Lower leg skin (tissue), 3 donors: ENCODE measurements around the gene OSBPL2.

Experiments used
- POLR2A ChIP-seq, 2 donors: fragments of 450-650 bp; IDR thresholded peaks; one replicate each; pipeline ENCODE4 v1.6.1; 2016 to 2017; ENCODE audit warnings: antibody characterized with exemption in 2 of 2, mild to moderate bottlenecking in 1 of 2, moderate library complexity in 1 of 2
- TF ChIP-seq, protein P1 (sequence below), 3 donors: fragments of 450-650 bp; IDR thresholded peaks; one replicate each; pipeline ENCODE4 v1.5.1; 2016; ENCODE audit warnings: antibody characterized with exemption in 3 of 3, mild to moderate bottlenecking in 3 of 3, moderate library complexity in 2 of 3

DNA sequence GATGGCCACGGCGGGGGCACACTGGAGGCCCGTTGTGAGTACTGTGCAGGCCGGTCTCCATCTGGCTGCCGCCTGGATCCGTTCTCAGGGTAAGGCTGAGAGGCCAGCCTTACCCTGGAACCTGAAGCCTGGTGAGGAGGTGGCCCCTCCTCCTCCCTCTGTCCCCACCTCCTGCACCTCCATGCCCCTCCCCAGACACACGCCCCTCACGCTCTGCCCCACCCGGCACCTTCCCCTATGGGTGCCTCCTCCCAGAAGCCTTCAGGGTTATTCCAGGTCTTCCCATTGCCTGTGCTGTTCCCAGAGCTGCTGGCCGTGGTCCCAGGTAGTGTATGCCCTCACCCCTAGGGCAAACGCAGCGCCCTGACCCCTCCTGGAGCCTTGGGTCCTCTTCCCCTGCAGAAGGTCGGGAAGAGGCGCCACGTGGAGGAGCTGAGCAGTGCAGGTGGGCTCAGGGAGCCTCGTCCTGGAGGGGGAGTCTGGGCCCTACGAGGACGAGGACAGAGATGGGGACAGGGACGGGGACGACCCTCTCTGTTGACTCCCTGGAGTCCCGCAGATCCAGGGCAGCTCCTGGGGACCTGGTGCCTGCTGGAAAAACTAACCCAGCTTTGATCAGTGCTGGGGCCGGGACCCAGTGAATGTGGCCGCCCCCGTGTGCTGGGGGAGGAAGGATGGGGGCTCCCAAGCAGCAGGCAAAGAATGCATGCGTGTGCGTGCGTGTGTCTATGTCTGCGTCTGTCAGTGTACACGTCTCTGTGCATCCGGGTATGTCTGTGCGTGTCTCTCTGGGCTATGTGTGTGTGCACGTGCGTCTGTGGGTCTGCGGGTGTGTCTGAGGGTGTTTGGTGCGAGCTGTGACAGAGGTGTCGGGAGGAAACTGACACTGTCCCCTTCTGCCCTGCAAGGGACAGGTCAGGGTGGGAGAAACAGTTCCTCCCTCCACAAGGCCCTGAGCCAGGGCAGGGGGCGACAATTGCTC is 10.1 kb upstream of the OSBPL2 start:
- TF ChIP-seq, protein P1, sequence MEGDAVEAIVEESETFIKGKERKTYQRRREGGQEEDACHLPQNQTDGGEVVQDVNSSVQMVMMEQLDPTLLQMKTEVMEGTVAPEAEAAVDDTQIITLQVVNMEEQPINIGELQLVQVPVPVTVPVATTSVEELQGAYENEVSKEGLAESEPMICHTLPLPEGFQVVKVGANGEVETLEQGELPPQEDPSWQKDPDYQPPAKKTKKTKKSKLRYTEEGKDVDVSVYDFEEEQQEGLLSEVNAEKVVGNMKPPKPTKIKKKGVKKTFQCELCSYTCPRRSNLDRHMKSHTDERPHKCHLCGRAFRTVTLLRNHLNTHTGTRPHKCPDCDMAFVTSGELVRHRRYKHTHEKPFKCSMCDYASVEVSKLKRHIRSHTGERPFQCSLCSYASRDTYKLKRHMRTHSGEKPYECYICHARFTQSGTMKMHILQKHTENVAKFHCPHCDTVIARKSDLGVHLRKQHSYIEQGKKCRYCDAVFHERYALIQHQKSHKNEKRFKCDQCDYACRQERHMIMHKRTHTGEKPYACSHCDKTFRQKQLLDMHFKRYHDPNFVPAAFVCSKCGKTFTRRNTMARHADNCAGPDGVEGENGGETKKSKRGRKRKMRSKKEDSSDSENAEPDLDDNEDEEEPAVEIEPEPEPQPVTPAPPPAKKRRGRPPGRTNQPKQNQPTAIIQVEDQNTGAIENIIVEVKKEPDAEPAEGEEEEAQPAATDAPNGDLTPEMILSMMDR (IDR thresholded peaks at IDR 0.05) = no peak
- no peak for TF ChIP-seq POLR2A (IDR thresholded peaks at IDR 0.05)
